ENCODE data around the gene PRDM2.

The PRDM2 gene

GRCh38 chr1:13779930-13780329 lies 79.9 kb downstream of the PRDM2 start:
- peaks cover 36% of the 10 kb centered on the region for H3K36me3 ChIP-seq (ENCODE audit: control insufficient read depth, insufficient read depth, low read length)
- H3K27me3 ChIP-seq (ENCODE audit: control insufficient read depth, insufficient read depth, low read length): no peaks in the 10 kb centered on the region
- peaks cover 13% of the 10 kb centered on the region for H3K4me1 ChIP-seq (ENCODE audit: control insufficient read depth, insufficient read depth, low read length)
- H3K9ac ChIP-seq (ENCODE audit: low read length): no peak overlapping the region
- H3K27ac ChIP-seq (ENCODE audit: low read depth, low read length): no peak overlapping the region
- no peak overlapping the region for H3K4me3 ChIP-seq (ENCODE audit: low read length)

- Histone ChIP-seq H3K36me3 (ENCODE audit: control insufficient read depth, insufficient read depth, low read length) (peaks cover 36% of the 10 kb centered on the region), H3K27me3 (ENCODE audit: control insufficient read depth, insufficient read depth, low read length) (no peaks in the 10 kb centered on the region), H3K4me1 (ENCODE audit: control insufficient read depth, insufficient read depth, low read length) (peaks cover 17% of the 10 kb centered on the region), H3K9ac (ENCODE audit: low read length) (no peak overlapping the region), H3K27ac (ENCODE audit: low read depth, low read length) (no peak overlapping the region), H3K4me3 (ENCODE audit: low read length) (no peak overlapping the region)
These were observed 80.8 kb downstream of the PRDM2 start for GRCh38 chr1:13780780-13781179.

GRCh38 chr1:13781228-13781627 lies 81.2 kb downstream of the PRDM2 start:
- Histone ChIP-seq H3K27ac (ENCODE audit: low read depth, low read length) (no peak overlapping the region), H3K9ac (ENCODE audit: low read length) (no peak overlapping the region), H3K4me3 (ENCODE audit: low read length) (no peak overlapping the region), H3K27me3 (ENCODE audit: control insufficient read depth, insufficient read depth, low read length) (no peaks in the 10 kb centered on the region), H3K36me3 (ENCODE audit: control insufficient read depth, insufficient read depth, low read length) (peaks cover 33% of the 10 kb centered on the region), H3K4me1 (ENCODE audit: control insufficient read depth, insufficient read depth, low read length) (peaks cover 17% of the 10 kb centered on the region)

- peaks cover 17% of the 10 kb centered on the region for H3K4me1 ChIP-seq (ENCODE audit: control insufficient read depth, insufficient read depth, low read length)
These were observed 82.1 kb downstream of the PRDM2 start for GRCh38 chr1:13781907-13782633.

GRCh38 chr1:13782634-13783360 lies 82.8 kb downstream of the PRDM2 start:
- H3K4me1 ChIP-seq (ENCODE audit: control insufficient read depth, insufficient read depth, low read length): peaks cover 17% of the 10 kb centered on the region
- H3K9ac ChIP-seq (ENCODE audit: low read length): no peak overlapping the region
- no peaks in the 10 kb centered on the region for H3K27me3 ChIP-seq (ENCODE audit: control insufficient read depth, insufficient read depth, low read length)
- no peak overlapping the region for H3K27ac ChIP-seq (ENCODE audit: low read depth, low read length)
- H3K4me3 ChIP-seq (ENCODE audit: low read length): no peak overlapping the region
- peaks cover 22% of the 10 kb centered on the region for H3K36me3 ChIP-seq (ENCODE audit: control insufficient read depth, insufficient read depth, low read length)

More at GRCh38 chr1:13781907-13782633, 82.1 kb downstream of the PRDM2 start:
- no peaks in the 10 kb centered on the region for H3K27me3 ChIP-seq (ENCODE audit: control insufficient read depth, insufficient read depth, low read length)
- peaks cover 25% of the 10 kb centered on the region for H3K36me3 ChIP-seq (ENCODE audit: control insufficient read depth, insufficient read depth, low read length)
- no peak overlapping the region for H3K27ac ChIP-seq (ENCODE audit: low read depth, low read length)
- no peak overlapping the region for H3K9ac ChIP-seq (ENCODE audit: low read length)
- H3K4me3 ChIP-seq (ENCODE audit: low read length): no peak overlapping the region

- no peak overlapping the region for H3K4me3 ChIP-seq (ENCODE audit: low read length)
- H3K9ac ChIP-seq (ENCODE audit: low read length): no peak overlapping the region
- H3K4me1 ChIP-seq (ENCODE audit: control insufficient read depth, insufficient read depth, low read length): peaks cover 17% of the 10 kb centered on the region
- no peak overlapping the region for H3K27ac ChIP-seq (ENCODE audit: low read depth, low read length)
- H3K36me3 ChIP-seq (ENCODE audit: control insufficient read depth, insufficient read depth, low read length): peaks cover 17% of the 10 kb centered on the region
- H3K27me3 ChIP-seq (ENCODE audit: control insufficient read depth, insufficient read depth, low read length): no peaks in the 10 kb centered on the region
These were observed 83.6 kb downstream of the PRDM2 start for GRCh38 chr1:13783551-13783950.

GRCh38 chr1:13784971-13785370 lies 85.0 kb downstream of the PRDM2 start:
- H3K27me3 ChIP-seq (ENCODE audit: control insufficient read depth, insufficient read depth, low read length): no peaks in the 10 kb centered on the region
- H3K9ac ChIP-seq (ENCODE audit: low read length): no peak overlapping the region
- peaks cover 11% of the 10 kb centered on the region for H3K36me3 ChIP-seq (ENCODE audit: control insufficient read depth, insufficient read depth, low read length)
- peak overlapping the region; percentile 6 for H3K27ac ChIP-seq (ENCODE audit: low read depth, low read length)
- H3K4me3 ChIP-seq (ENCODE audit: low read length): no peak overlapping the region
- H3K4me1 ChIP-seq (ENCODE audit: control insufficient read depth, insufficient read depth, low read length): peaks cover 17% of the 10 kb centered on the region

GRCh38 chr1:13786541-13786940 lies 86.6 kb downstream of the PRDM2 start:
- H3K4me1 ChIP-seq (ENCODE audit: control insufficient read depth, insufficient read depth, low read length): peaks cover 17% of the 10 kb centered on the region
- no peak overlapping the region for H3K4me3 ChIP-seq (ENCODE audit: low read length)
- H3K27ac ChIP-seq (ENCODE audit: low read depth, low read length): no peak overlapping the region
- no peaks in the 10 kb centered on the region for H3K27me3 ChIP-seq (ENCODE audit: control insufficient read depth, insufficient read depth, low read length)
- H3K9ac ChIP-seq (ENCODE audit: low read length): no peak overlapping the region
- peaks cover 5% of the 10 kb centered on the region for H3K36me3 ChIP-seq (ENCODE audit: control insufficient read depth, insufficient read depth, low read length)

GRCh38 chr1:13788795-13789194 lies 88.8 kb downstream of the PRDM2 start:
- Histone ChIP-seq H3K4me1 (ENCODE audit: control insufficient read depth, insufficient read depth, low read length) (peaks cover 11% of the 10 kb centered on the region), H3K4me3 (ENCODE audit: low read length) (no peak overlapping the region), H3K36me3 (ENCODE audit: control insufficient read depth, insufficient read depth, low read length) (peaks cover 3% of the 10 kb centered on the region), H3K27ac (ENCODE audit: low read depth, low read length) (no peak overlapping the region), H3K27me3 (ENCODE audit: control insufficient read depth, insufficient read depth, low read length) (no peaks in the 10 kb centered on the region), H3K9ac (ENCODE audit: low read length) (no peak overlapping the region)

GRCh38 chr1:13790290-13791030 lies 90.5 kb downstream of the PRDM2 start:
- Histone ChIP-seq H3K36me3 (ENCODE audit: control insufficient read depth, insufficient read depth, low read length) (no peaks in the 10 kb centered on the region), H3K9ac (ENCODE audit: low read length) (no peak overlapping the region), H3K27ac (ENCODE audit: low read depth, low read length) (no peak overlapping the region), H3K4me1 (ENCODE audit: control insufficient read depth, insufficient read depth, low read length) (peaks cover 1% of the 10 kb centered on the region), H3K4me3 (ENCODE audit: low read length) (no peak overlapping the region), H3K27me3 (ENCODE audit: control insufficient read depth, insufficient read depth, low read length) (no peaks in the 10 kb centered on the region)

GRCh38 chr1:13792419-13792818 lies 92.4 kb downstream of the PRDM2 start:
- Histone ChIP-seq H3K9ac (ENCODE audit: low read length) (no peak overlapping the region), H3K27ac (ENCODE audit: low read depth, low read length) (no peak overlapping the region), H3K4me3 (ENCODE audit: low read length) (no peak overlapping the region), H3K36me3 (ENCODE audit: control insufficient read depth, insufficient read depth, low read length) (no peaks in the 10 kb centered on the region), H3K4me1 (ENCODE audit: control insufficient read depth, insufficient read depth, low read length) (no peaks in the 10 kb centered on the region), H3K27me3 (ENCODE audit: control insufficient read depth, insufficient read depth, low read length) (no peaks in the 10 kb centered on the region)

DNA sequence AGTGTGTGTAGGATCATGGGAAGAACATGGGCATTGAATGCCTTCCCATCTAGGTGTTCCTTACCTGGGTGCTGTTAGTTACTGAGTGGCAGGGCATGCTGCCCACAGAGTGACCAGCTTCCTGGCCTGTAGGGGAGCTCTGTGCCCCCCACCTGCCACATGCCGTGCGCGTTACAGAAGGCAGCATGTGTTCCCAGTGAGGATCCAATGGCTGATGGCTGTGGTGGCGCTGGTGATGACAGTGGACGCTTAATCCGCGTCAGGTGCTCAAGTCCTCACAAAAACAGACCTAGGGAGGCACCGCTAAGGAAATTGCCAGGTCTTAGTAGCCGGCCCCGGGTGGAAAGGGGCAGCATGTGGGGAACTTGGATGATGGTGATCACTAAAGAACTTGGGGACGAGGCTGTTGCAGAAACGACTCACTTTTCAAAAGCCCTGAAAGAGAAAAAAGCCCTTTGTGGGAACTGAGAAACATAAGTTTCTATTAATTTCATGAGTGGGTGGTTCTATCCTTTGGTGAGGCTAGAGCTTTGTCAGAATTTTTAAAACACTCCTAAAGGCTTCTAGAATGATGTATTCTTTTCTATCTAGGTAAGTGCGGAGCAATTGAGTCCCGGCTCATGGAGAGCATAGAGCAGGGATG lies 93.2 kb downstream of the PRDM2 start:
- H3K36me3 ChIP-seq (ENCODE audit: control insufficient read depth, insufficient read depth, low read length): no peaks in the 10 kb centered on the region
- H3K27ac ChIP-seq (ENCODE audit: low read depth, low read length): no peak overlapping the region
- no peaks in the 10 kb centered on the region for H3K27me3 ChIP-seq (ENCODE audit: control insufficient read depth, insufficient read depth, low read length)
- H3K4me1 ChIP-seq (ENCODE audit: control insufficient read depth, insufficient read depth, low read length): no peaks in the 10 kb centered on the region
- no peak overlapping the region for H3K9ac ChIP-seq (ENCODE audit: low read length)
- H3K4me3 ChIP-seq (ENCODE audit: low read length): no peak overlapping the region

All from rectal smooth muscle tissue (tissue), 1 donor.